ENCODE results near the gene ZRANB1. TPM values are rescaled to one million over a fixed set of nuclear protein-coding genes. Genes with fewer than 3 reads are reported as not detected.

ZRANB1 gene
- total and polyA plus RNA-seq, 2 experiments from 2014 or later = 4.2 to 26.7 TPM

DNA sequence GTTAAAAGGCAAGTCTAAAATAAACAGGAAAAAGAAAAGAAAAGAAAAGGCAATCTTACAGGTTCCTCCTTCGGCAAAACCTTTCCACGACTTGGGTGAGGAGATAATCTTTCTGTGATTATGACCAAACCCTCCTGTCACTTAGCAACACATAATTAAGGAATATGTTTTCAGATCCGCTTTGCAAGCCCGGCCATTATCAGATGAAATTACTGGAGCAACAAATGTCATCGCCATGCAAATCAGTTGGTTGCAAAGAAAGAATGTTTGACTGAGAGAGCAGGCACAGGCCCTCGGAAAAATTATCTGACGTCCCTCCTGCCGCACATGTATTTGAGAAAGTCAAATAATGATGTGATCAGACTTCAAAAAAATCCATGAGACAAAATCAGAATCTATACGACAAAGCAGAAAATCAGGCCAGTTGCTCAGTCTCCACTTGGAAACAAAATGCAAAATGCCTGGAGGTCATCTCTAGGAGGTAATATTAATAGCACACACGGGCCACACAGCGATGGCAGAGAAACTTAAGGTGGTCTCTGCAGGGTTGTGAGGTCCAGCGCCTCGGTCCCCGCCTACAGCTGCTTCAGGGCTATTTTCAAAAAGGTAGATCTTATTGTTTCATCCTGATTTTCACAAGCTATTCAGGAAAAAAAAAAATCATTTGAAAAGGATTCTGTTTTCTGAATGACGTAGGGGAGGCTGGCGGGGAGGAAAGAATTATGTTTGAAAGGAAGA is 82.7 kb downstream of the ZRANB1 start:
- no peak overlapping the region for H3K4me3 ChIP-seq
- peaks cover 65% of the 10 kb centered on the region for H3K4me1 Mint-ChIP-seq

More for the DNA sequence above, 82.7 kb downstream of the ZRANB1 start:
- H4K20me1 ChIP-seq (replicated peaks; ENCODE audit: insufficient read depth) = peaks cover 51% of the 10 kb centered on the region
- Mint-ChIP-seq H3K9me3 (peaks cover 16% of the 10 kb centered on the region), H3K36me3 (ENCODE audit: low read depth) (peaks cover 75% of the 10 kb centered on the region), H3K4me3 (no peak overlapping the region), H3K27me3 (ENCODE audit: insufficient read depth, low read depth, poor library complexity) (peaks cover 15% of the 10 kb centered on the region), H3K27ac (peak overlapping the region; percentile 2; the same call in 1 of the 2 replicates)
- H3F3A ChIP-seq (replicated peaks; ENCODE audit: low read depth) = no peaks in the 10 kb centered on the region
- H3K9me2 ChIP-seq (ENCODE audit: insufficient read depth) = no peaks in the 10 kb centered on the region
- ATAC-seq (no peak), DNase-seq (ENCODE audit: low spot score) (no peak)
- no peak overlapping the region for H2AFZ ChIP-seq
- no peak overlapping the region for H3K4me2 ChIP-seq
- no peak overlapping the region for H3K27ac ChIP-seq (ENCODE audit: low read depth)
- peaks cover 100% of the 10 kb centered on the region for H3K79me2 ChIP-seq (replicated peaks; ENCODE audit: insufficient read depth)
- H3K27me3 ChIP-seq (ENCODE audit: insufficient read depth) = no peaks in the 10 kb centered on the region
- no peaks in the 10 kb centered on the region; the same call in none of the 2 replicates for H3K36me3 ChIP-seq (ENCODE audit: insufficient read depth)
- H3K4me1 ChIP-seq (ENCODE audit: insufficient read depth) = peaks cover 32% of the 10 kb centered on the region
- TF ChIP-seq, protein P1, sequence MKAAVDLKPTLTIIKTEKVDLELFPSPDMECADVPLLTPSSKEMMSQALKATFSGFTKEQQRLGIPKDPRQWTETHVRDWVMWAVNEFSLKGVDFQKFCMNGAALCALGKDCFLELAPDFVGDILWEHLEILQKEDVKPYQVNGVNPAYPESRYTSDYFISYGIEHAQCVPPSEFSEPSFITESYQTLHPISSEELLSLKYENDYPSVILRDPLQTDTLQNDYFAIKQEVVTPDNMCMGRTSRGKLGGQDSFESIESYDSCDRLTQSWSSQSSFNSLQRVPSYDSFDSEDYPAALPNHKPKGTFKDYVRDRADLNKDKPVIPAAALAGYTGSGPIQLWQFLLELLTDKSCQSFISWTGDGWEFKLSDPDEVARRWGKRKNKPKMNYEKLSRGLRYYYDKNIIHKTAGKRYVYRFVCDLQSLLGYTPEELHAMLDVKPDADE (IDR thresholded peaks at IDR 0.05) = no peak
- TF ChIP-seq EZH2phosphoT487 (IDR thresholded peaks at IDR 0.05; ENCODE audit: unreplicated experiment) = no peak
- TF ChIP-seq, protein P2, sequence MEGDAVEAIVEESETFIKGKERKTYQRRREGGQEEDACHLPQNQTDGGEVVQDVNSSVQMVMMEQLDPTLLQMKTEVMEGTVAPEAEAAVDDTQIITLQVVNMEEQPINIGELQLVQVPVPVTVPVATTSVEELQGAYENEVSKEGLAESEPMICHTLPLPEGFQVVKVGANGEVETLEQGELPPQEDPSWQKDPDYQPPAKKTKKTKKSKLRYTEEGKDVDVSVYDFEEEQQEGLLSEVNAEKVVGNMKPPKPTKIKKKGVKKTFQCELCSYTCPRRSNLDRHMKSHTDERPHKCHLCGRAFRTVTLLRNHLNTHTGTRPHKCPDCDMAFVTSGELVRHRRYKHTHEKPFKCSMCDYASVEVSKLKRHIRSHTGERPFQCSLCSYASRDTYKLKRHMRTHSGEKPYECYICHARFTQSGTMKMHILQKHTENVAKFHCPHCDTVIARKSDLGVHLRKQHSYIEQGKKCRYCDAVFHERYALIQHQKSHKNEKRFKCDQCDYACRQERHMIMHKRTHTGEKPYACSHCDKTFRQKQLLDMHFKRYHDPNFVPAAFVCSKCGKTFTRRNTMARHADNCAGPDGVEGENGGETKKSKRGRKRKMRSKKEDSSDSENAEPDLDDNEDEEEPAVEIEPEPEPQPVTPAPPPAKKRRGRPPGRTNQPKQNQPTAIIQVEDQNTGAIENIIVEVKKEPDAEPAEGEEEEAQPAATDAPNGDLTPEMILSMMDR (conservative IDR thresholded peaks at IDR 0.05; ENCODE audit: low read depth in 2 of 2) = no peak
- no peak for TF ChIP-seq NANOG (IDR thresholded peaks at IDR 0.05; ENCODE audit: borderline replicate concordance)
- TF ChIP-seq ZNF331 (CRISPR knock-in tag; IDR thresholded peaks at IDR 0.05; ENCODE audit: low read depth) = no peak
- no peak for TF ChIP-seq ZNF114 (CRISPR knock-in tag; IDR thresholded peaks at IDR 0.05)
- TF ChIP-seq STAT1 (IDR thresholded peaks at IDR 0.05; ENCODE audit: unreplicated experiment) = no peak
- no peak for TF ChIP-seq JUNB (IDR thresholded peaks at IDR 0.05; ENCODE audit: unreplicated experiment)
- TF ChIP-seq, protein P3, sequence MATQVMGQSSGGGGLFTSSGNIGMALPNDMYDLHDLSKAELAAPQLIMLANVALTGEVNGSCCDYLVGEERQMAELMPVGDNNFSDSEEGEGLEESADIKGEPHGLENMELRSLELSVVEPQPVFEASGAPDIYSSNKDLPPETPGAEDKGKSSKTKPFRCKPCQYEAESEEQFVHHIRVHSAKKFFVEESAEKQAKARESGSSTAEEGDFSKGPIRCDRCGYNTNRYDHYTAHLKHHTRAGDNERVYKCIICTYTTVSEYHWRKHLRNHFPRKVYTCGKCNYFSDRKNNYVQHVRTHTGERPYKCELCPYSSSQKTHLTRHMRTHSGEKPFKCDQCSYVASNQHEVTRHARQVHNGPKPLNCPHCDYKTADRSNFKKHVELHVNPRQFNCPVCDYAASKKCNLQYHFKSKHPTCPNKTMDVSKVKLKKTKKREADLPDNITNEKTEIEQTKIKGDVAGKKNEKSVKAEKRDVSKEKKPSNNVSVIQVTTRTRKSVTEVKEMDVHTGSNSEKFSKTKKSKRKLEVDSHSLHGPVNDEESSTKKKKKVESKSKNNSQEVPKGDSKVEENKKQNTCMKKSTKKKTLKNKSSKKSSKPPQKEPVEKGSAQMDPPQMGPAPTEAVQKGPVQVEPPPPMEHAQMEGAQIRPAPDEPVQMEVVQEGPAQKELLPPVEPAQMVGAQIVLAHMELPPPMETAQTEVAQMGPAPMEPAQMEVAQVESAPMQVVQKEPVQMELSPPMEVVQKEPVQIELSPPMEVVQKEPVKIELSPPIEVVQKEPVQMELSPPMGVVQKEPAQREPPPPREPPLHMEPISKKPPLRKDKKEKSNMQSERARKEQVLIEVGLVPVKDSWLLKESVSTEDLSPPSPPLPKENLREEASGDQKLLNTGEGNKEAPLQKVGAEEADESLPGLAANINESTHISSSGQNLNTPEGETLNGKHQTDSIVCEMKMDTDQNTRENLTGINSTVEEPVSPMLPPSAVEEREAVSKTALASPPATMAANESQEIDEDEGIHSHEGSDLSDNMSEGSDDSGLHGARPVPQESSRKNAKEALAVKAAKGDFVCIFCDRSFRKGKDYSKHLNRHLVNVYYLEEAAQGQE (IDR thresholded peaks at IDR 0.05; ENCODE audit: unreplicated experiment) = no peak
- TF ChIP-seq, protein P4, sequence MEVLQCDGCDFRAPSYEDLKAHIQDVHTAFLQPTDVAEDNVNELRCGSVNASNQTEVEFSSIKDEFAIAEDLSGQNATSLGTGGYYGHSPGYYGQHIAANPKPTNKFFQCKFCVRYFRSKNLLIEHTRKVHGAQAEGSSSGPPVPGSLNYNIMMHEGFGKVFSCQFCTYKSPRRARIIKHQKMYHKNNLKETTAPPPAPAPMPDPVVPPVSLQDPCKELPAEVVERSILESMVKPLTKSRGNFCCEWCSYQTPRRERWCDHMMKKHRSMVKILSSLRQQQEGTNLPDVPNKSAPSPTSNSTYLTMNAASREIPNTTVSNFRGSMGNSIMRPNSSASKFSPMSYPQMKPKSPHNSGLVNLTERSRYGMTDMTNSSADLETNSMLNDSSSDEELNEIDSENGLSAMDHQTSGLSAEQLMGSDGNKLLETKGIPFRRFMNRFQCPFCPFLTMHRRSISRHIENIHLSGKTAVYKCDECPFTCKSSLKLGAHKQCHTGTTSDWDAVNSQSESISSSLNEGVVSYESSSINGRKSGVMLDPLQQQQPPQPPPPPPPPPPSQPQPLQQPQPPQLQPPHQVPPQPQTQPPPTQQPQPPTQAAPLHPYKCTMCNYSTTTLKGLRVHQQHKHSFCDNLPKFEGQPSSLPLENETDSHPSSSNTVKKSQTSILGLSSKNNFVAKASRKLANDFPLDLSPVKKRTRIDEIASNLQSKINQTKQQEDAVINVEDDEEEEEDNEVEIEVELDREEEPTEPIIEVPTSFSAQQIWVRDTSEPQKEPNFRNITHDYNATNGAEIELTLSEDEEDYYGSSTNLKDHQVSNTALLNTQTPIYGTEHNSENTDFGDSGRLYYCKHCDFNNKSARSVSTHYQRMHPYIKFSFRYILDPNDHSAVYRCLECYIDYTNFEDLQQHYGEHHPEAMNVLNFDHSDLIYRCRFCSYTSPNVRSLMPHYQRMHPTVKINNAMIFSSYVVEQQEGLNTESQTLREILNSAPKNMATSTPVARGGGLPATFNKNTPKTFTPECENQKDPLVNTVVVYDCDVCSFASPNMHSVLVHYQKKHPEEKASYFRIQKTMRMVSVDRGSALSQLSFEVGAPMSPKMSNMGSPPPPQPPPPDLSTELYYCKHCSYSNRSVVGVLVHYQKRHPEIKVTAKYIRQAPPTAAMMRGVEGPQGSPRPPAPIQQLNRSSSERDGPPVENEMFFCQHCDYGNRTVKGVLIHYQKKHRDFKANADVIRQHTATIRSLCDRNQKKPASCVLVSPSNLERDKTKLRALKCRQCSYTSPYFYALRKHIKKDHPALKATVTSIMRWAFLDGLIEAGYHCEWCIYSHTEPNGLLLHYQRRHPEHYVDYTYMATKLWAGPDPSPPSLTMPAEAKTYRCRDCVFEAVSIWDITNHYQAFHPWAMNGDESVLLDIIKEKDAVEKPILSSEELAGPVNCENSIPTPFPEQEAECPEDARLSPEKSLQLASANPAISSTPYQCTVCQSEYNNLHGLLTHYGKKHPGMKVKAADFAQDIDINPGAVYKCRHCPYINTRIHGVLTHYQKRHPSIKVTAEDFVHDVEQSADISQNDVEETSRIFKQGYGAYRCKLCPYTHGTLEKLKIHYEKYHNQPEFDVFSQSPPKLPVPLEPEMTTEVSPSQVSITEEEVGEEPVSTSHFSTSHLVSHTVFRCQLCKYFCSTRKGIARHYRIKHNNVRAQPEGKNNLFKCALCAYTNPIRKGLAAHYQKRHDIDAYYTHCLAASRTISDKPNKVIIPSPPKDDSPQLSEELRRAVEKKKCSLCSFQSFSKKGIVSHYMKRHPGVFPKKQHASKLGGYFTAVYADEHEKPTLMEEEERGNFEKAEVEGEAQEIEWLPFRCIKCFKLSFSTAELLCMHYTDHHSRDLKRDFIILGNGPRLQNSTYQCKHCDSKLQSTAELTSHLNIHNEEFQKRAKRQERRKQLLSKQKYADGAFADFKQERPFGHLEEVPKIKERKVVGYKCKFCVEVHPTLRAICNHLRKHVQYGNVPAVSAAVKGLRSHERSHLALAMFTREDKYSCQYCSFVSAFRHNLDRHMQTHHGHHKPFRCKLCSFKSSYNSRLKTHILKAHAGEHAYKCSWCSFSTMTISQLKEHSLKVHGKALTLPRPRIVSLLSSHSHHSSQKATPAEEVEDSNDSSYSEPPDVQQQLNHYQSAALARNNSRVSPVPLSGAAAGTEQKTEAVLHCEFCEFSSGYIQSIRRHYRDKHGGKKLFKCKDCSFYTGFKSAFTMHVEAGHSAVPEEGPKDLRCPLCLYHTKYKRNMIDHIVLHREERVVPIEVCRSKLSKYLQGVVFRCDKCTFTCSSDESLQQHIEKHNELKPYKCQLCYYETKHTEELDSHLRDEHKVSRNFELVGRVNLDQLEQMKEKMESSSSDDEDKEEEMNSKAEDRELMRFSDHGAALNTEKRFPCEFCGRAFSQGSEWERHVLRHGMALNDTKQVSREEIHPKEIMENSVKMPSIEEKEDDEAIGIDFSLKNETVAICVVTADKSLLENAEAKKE (CRISPR knock-in tag; IDR thresholded peaks at IDR 0.05) = no peak
- no peak for TF ChIP-seq POLR2AphosphoS5 (IDR thresholded peaks at IDR 0.05; ENCODE audit: low read depth)
- no peak for TF ChIP-seq CREB1 (CRISPR knock-in tag; IDR thresholded peaks at IDR 0.05; ENCODE audit: low read depth)
- no peak for TF ChIP-seq EZH2 (IDR thresholded peaks at IDR 0.05; ENCODE audit: low read depth, unreplicated experiment)
